NCI-H446 (cell line): ENCODE measurements around the gene DRAP1.
"Not testable (repeated sequence)": the region's sequence is repeated elsewhere in the genome, so short reads cannot be mapped to it uniquely, and the experiment has no call there.

ENCODE experiments used
- DNase-seq, 2 experiments: peaks; one replicate each; lab custom pipeline; 2025; lab: John Stamatoyannopoulos, UW

The DRAP1 gene

GRCh38 chr11:65931773-65932557 is 12.7 kb downstream of the DRAP1 start:
- DNase-seq: no peak

DNA sequence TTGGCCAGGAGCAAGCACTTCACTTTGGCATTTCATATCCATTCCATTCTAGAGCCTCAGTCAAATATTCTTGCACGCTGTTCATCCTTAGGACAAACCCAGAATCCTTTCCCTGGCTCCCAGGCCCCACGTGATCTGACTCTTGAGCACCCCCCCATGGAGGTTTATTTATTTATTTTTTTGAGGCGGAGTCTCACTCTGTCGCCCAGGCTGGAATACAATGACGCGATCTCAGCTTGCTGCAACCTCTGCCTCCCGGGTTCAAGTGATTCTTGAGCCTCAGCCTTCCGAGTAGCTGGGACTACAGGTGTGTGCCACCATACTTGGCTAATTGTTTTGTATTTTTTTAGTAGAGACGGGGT is 13.3 kb downstream of the DRAP1 start:
- DNase-seq: no peak

- DNase-seq: peak in 1 of 2 experiments; percentile 23
These were observed 14.8 kb downstream of the DRAP1 start for GRCh38 chr11:65934014-65934413.

GRCh38 chr11:65937766-65938165 is 18.5 kb downstream of the DRAP1 start:
- DNase-seq: no peak

- DNase-seq: no peak
These were observed 22.6 kb downstream of the DRAP1 start for GRCh38 chr11:65941720-65942310.

DNA sequence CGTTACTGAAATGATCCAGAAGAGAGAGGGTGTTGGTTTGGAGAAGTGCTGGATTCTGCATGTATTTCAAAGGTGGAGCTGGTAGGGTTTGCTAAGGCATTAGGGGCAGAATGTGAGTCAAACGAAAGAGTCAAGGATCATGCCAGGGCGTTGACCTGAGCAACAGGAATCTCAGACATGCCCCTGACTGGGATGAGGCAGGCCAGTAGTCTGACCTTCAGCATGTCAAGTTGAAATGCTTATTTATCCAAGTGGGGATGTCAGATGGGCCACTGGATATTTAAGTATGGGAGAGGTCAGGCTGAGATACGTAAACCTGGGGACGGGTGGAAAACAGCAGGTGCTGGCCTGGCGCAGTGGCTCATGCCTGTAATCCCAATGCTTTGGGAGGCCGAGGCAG is 23.3 kb downstream of the DRAP1 start:
- DNase-seq: no peak

GRCh38 chr11:65944191-65944590 is 25.0 kb downstream of the DRAP1 start:
- no peak for DNase-seq

DNA sequence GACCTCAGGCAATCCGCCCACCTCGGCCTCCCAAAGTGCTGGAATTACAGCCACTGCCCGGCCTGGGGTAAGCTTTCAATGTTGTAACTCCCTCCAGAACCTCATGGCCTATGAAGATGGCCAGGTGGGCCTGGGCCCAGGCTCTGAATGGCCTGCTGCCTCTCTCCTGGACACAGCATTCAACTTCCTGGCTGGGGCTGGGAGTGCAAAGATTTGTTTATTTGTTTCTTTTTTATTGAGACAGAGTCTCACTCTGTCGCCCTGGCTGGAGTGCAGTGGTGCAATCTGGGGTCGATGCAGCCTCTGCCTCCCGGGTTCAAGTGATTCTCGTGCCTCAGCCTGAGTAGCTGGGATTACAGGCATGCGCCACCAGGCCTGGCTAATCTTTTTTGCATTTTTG is 25.5 kb downstream of the DRAP1 start:
- no peak for DNase-seq

DNA sequence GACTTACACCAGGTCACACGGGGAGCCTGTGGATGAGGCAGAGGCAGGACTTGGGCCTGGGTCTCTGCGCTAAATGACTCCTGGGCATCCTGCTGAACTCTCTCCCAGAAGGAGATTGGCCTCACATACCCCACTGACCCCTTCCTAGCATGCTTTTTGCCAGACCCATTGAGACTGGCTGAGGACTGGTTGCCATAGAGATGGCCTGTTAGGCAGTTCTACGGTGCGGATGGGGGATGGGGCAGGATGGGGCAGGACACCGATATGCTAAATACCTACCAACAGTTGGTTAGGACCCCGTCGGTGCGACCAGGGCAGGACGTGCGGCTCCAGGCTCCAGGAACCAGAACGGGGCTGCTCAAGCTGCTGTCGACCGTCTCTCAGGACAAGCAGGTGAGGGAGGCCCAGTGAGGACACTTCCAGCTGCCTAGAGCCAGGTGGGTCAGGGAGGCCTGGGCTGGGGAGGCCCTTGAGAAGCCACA is 26.2 kb downstream of the DRAP1 start, which contains the start of gene TSGA10IP:
TSS of gene TSGA10IP (plus strand) at position 51 of the 482 bp plus-strand sequence. CDS start at position 247, 196 bp downstream.
- DNase-seq: no peak

- DNase-seq: no peak
These were observed 26.8 kb downstream of the DRAP1 start for GRCh38 chr11:65945941-65946558.

- DNase-seq: no peak
These were observed 27.4 kb downstream of the DRAP1 start for GRCh38 chr11:65946655-65947054.

- DNase-seq: no peak
These were observed 27.9 kb downstream of the DRAP1 start for GRCh38 chr11:65947133-65947532.

GRCh38 chr11:65947603-65948125 is 28.4 kb downstream of the DRAP1 start:
- DNase-seq: no peak

DNA sequence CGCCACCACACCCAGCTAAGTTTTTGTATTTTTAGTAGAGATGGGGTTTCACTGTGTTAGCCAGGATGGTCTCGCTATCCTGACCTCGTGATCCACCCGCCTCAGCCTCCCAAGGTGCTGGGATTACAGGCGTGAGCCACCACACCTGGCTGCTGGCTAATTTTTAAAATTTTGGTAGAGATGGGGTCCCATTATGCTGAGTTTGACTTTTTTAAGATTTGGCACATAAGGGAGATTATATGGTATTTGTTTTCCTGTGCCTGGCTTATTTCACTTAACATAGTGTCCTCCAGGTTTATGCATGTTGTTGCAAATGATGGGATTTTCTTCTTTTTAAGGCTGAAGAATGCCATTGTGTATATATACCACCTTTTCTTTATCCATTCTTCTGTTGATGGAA is 31.5 kb downstream of the DRAP1 start:
- not testable (repeated sequence) for DNase-seq

DNA sequence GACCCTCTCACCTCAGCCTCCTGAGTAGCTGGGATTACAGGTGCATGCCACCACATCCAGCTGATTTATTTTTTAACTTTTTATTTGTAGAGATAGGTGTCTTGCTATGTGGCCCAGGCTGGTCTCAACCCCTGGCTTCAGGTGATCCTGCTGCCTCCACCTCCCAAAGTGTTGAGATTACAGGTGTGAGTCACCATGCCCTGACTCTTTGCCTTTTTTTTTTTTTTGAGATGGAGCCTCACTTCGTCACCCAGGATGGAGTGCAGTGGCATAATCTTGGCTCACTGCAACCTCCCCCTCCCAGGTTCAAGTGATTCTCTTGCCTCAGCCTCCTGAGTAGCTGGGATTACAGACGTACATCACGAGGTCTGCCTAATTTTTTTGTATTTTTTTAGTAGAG is 32.4 kb downstream of the DRAP1 start:
- not testable (repeated sequence) for DNase-seq

- DNase-seq: no peak
These were observed 32.9 kb downstream of the DRAP1 start for GRCh38 chr11:65952052-65952521.

DNA sequence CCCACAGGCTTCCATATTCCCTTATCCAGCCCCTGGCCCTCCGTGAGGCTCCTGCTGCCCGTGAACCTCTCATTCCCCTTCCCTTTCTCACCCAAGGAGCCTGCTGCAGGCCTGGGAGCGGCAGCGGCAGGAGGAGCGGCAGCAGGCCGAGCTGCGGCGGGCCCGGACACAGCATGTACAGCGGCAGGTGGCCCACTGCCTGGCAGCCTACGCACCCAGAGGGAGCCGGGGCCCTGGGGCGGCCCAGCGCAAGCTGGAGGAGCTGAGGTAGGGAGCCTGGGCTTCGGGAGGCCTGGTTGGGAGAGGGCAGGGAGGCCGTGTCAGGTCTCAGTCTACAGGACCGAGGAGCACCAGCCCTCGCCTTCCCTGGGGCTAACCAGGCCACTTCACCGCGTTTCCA is 34.2 kb downstream of the DRAP1 start:
- no peak for DNase-seq

DNA sequence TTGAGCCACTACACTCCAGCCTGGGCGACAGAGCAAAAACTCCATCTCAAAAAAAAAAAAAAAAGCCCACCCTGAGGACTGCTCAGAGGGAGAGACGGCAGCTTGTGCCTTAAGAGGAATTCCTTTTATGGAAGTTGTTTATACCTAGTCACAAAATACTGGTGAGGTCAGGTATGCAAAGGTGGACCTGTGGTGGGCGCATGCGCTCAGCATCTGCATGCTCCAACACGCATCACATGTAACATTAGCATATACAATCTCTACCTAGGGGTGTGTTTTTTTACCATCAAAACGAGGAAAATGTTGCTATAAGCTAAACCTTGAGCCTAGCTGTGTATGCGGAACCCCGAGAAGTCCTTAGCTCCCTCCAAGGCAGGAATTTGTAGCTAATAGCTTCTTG is 35.5 kb downstream of the DRAP1 start:
- no peak for DNase-seq

GRCh38 chr11:65958291-65958690 is 39.1 kb downstream of the DRAP1 start:
- no peak for DNase-seq

- DNase-seq: no peak
These were observed 39.7 kb downstream of the DRAP1 start for GRCh38 chr11:65958774-65959420.

GRCh38 chr11:65960824-65961266 is 41.6 kb downstream of the DRAP1 start:
- no peak for DNase-seq
